Vagina (tissue), 2 donors: ENCODE results near the gene TSPAN4.

ENCODE experiments used
- CTCF ChIP-seq, 3 experiments: fragments of 450-650 bp in 2 of 3; fragments of 200-600 bp in 1 of 3; sonication (generic) in 1 of 3; IDR thresholded peaks; one replicate each; pipeline ENCODE4 v1.5.1; 2017 to 2019; ENCODE audit warnings: antibody characterized with exemption in 3 of 3, mild to moderate bottlenecking in 2 of 3, moderate library complexity in 2 of 3
- POLR2A ChIP-seq, 2 donors: fragments of 450-650 bp; IDR thresholded peaks; one replicate each; pipeline ENCODE4 v1.6.1; 2017; ENCODE audit warnings: antibody characterized with exemption in 2 of 2, mild to moderate bottlenecking in 2 of 2, moderate library complexity in 2 of 2

GRCh38 chr11:793556-793955, 49.1 kb upstream of the TSPAN4 start:
- TF ChIP-seq CTCF (IDR thresholded peaks at IDR 0.05) (no peak), POLR2A (IDR thresholded peaks at IDR 0.05) (no peak)
